Uterus (tissue), 2 donors: ENCODE data around the gene GVQW3.

ENCODE experiments used
- CTCF ChIP-seq, 4 experiments: fragments of 200-600 bp in 2 of 4; fragments of 450-650 bp in 2 of 4; sonication (generic) in 2 of 4; IDR thresholded peaks; one replicate each; pipeline ENCODE4 v1.5.1; 2016 to 2019; ENCODE audit warnings: antibody characterized with exemption in 4 of 4, mild to moderate bottlenecking in 2 of 4, moderate library complexity in 1 of 4
- POLR2A ChIP-seq, 2 donors: fragments of 450-650 bp; IDR thresholded peaks; one replicate each; pipeline ENCODE4 v1.6.1; 2016; ENCODE audit warnings: antibody characterized with exemption in 2 of 2, mild to moderate bottlenecking in 1 of 2, moderate library complexity in 1 of 2

GRCh38 chr11:76395296-76395695 is 14.2 kb downstream of the GVQW3 start:
- TF ChIP-seq CTCF (IDR thresholded peaks at IDR 0.05), result no peak
- no peak for TF ChIP-seq POLR2A (IDR thresholded peaks at IDR 0.05)
